Kidney (tissue), 14 donors: ENCODE results near the gene DLG2. TPM values are rescaled to one million over a fixed set of nuclear protein-coding genes. Genes with fewer than 3 reads are reported as not detected.

ENCODE experiments used
- DNase-seq, 5 donors: peaks; one replicate each; pipeline ENCODE4 v3.0.0-alpha.2; 2013 to 2020
- FAIRE-seq: peaks from 2 replicates; lab custom pipeline; 2012; peaks lifted over from hg19 to GRCh38; lab: Jason Lieb, UNC
- H3K27ac ChIP-seq, 2 donors: one replicate each; pipeline ENCODE4 v1.7.0; 2013; ENCODE audit warnings: low read depth in 2 of 2, low read length in 2 of 2, inconsistent platforms in 1 of 2
- H3K27me3 ChIP-seq: one replicate; pipeline ENCODE4 v1.7.1; 2013; ENCODE audit warnings: low read length, inconsistent platforms; ENCODE audit not compliant: control insufficient read depth, insufficient read depth
- H3K36me3 ChIP-seq, 3 donors: one replicate each; pipeline versions ENCODE4 v1.7.0 to v1.7.1; 2013; ENCODE audit warnings: low read length in 3 of 3, control low read depth in 1 of 3, inconsistent platforms in 1 of 3; ENCODE audit not compliant: insufficient read depth in 3 of 3, control insufficient read depth in 2 of 3
- H3K4me1 ChIP-seq, 3 donors: one replicate each; pipeline versions ENCODE4 v1.7.0 to v1.7.1; 2013; ENCODE audit warnings: low read length in 3 of 3, inconsistent platforms in 1 of 3, low read depth in 1 of 3; ENCODE audit not compliant: control insufficient read depth in 2 of 3, insufficient read depth in 2 of 3
- H3K4me3 ChIP-seq, 3 donors: one replicate each; pipeline versions ENCODE4 v1.7.0 to v1.8.1; 2013; ENCODE audit warnings: low read length in 3 of 3, control low read depth in 1 of 3, inconsistent platforms in 1 of 3
- H3K9ac ChIP-seq, 3 donors: one replicate each; pipeline versions ENCODE4 v1.7.0 to v1.7.1; 2013; ENCODE audit warnings: low read length in 3 of 3, control low read depth in 1 of 3, inconsistent platforms in 1 of 3
- H3K9me3 ChIP-seq, 3 donors: one replicate each; pipeline versions ENCODE4 v1.7.0 to v1.7.1; 2013; ENCODE audit warnings: low read length in 3 of 3, control low read depth in 1 of 3, inconsistent platforms in 1 of 3; ENCODE audit not compliant: control insufficient read depth in 2 of 3, insufficient read depth in 1 of 3
- CTCF ChIP-seq: IDR thresholded peaks from 3 replicates; pipeline ENCODE4 v1.5.1; 2012; ENCODE audit warnings: mild to moderate bottlenecking, moderate library complexity, borderline replicate concordance; ENCODE audit not compliant: insufficient read depth; ENCODE audit errors: extremely low read depth
- intact Hi-C: fragments of 100-400 bp; cut with DNase I; formaldehyde crosslinking; loops from one replicate; pipeline ENCODE4 v1.11.1; 2022
- polyA plus RNA-seq: library from polyadenylated mRNA; stranded (reverse); fragments of 350-450 nt; fragmentation: Illumina TruSeq; extraction: RNeasy Lipid Tissue Mini Kit (QIAGEN cat#74804); gene quantifications from one replicate; pipeline ENCODE4 v1.2.3, GENCODE V29; 2014; ENCODE audit warnings: low read depth, low replicate concordance; ENCODE audit not compliant: insufficient read depth
- total RNA-seq: library from RNA; stranded (reverse); fragmentation: NEBNext Ultra II Directional; extraction: Animal tissue kit (Norgen Biotek cat#: 25700); gene quantifications from one replicate; pipeline ENCODE4 v1.2.1, GENCODE V29; 2021
- donor health status: control.
- donor health status: control.
- donor health status: control.
- donor health status: control.
- donor health status: control.
- donor health status: DM: yes; HTN: yes; CAD: no.
- donor health status: Normal renal cell carcinoma (clear cell type).

Gene DLG2
- total and polyA plus RNA-seq, 2 donors from 2014 or later: 2.9 to 7.2 TPM

GRCh38 chr11:84390441-84391078, 1236.6 kb downstream of the DLG2 start:
- intact Hi-C loops: no loop called here
- no peak for TF ChIP-seq CTCF
- Histone ChIP-seq H3K27ac (no peak overlapping the region), H3K36me3 (no peaks in the 10 kb centered on the region), H3K27me3 (no peaks in the 10 kb centered on the region), H3K4me1 (no peaks in the 10 kb centered on the region), H3K9me3 (no peaks in the 10 kb centered on the region), H3K9ac (no peak overlapping the region), H3K4me3 (no peak overlapping the region)
- DNase-seq (peak in 3 of 5 donors; percentile 19 to 53 (median 33)), FAIRE-seq (no peak)

GRCh38 chr11:84389696-84390095, 1237.4 kb downstream of the DLG2 start:
- FAIRE-seq: no peak
- no peak for DNase-seq
- Histone ChIP-seq H3K4me3 (no peak overlapping the region), H3K9ac (no peak overlapping the region), H3K9me3 (no peaks in the 10 kb centered on the region), H3K36me3 (no peaks in the 10 kb centered on the region), H3K4me1 (no peaks in the 10 kb centered on the region), H3K27ac (no peak overlapping the region), H3K27me3 (no peaks in the 10 kb centered on the region)
- intact Hi-C loops: no loop called here
- no peak for TF ChIP-seq CTCF

GRCh38 chr11:84384731-84385130, 1242.4 kb downstream of the DLG2 start:
- Histone ChIP-seq H3K36me3 (no peaks in the 10 kb centered on the region), H3K9me3 (no peaks in the 10 kb centered on the region), H3K4me3 (no peak overlapping the region), H3K27ac (no peak overlapping the region), H3K27me3 (no peaks in the 10 kb centered on the region), H3K9ac (no peak overlapping the region), H3K4me1 (no peaks in the 10 kb centered on the region)
- peak; percentile 25 for FAIRE-seq
- peak; percentile 71 for TF ChIP-seq CTCF
- intact Hi-C loops: no loop called here
- peak in 3 of 5 donors; percentile 46 to 64 (median 52) for DNase-seq
